22Rv1 (cell line): ENCODE results near the gene NEURL4.

Experiments used
- H3K27ac ChIP-seq: fragments of 450-650 bp; 2 replicates; pipeline ENCODE4 v1.5.1; 2017
- CTCF ChIP-seq: fragments of 450-650 bp; IDR thresholded peaks from 2 replicates; pipeline ENCODE4 v1.5.1; 2017; ENCODE audit warnings: mild to moderate bottlenecking
- ZFX ChIP-seq: fragments of 450-650 bp; IDR thresholded peaks from 2 replicates; pipeline ENCODE4 v1.6.1; 2017; ENCODE audit warnings: antibody characterized with exemption, borderline replicate concordance

The NEURL4 gene

GRCh38 chr17:7354262-7354843 lies 25.2 kb upstream of the NEURL4 start:
- H3K27ac ChIP-seq: no peak overlapping the region
- no peak for TF ChIP-seq CTCF
- TF ChIP-seq ZFX: no peak

- TF ChIP-seq ZFX (no peak), CTCF (no peak)
- H3K27ac ChIP-seq: peak overlapping the region; percentile 91; the same call in 1 of the 2 replicates
Measured at GRCh38 chr17:7352910-7353635, 23.9 kb upstream of the NEURL4 start.

- H3K27ac ChIP-seq: peak overlapping the region; percentile 91
- TF ChIP-seq ZFX: no peak
- TF ChIP-seq CTCF: 0 out of 2 replicates have a peak, but pooled peaks have one; percentile 6
Measured at GRCh38 chr17:7352503-7352889, 23.4 kb upstream of the NEURL4 start.

GRCh38 chr17:7351665-7352502 lies 22.7 kb upstream of the NEURL4 start, which contains the start of gene KCTD11:
TSS of gene KCTD11 (plus strand) at chr17:7352162.
- H3K27ac ChIP-seq: peak within 1 kb of the TSS; percentile 91
- TF ChIP-seq ZFX (no peak), CTCF (peak; percentile 61)

GRCh38 chr17:7348478-7349242 lies 19.5 kb upstream of the NEURL4 start:
- peak overlapping the region; percentile 91; the same call in 1 of the 2 replicates for H3K27ac ChIP-seq
- TF ChIP-seq ZFX (no peak), CTCF (no peak)

GRCh38 chr17:7347630-7348477 lies 18.7 kb upstream of the NEURL4 start:
- no peak for TF ChIP-seq ZFX
- no peak for TF ChIP-seq CTCF
- no peak overlapping the region for H3K27ac ChIP-seq
